ENCODE data around the gene RPL35A. TPM values are rescaled to one million over a fixed set of nuclear protein-coding genes. Genes with fewer than 3 reads are reported as not detected.

RPL35A gene
- total and polyA plus RNA-seq, 2 experiments from 2014 or later: 1,070 to 2,096 TPM

DNA sequence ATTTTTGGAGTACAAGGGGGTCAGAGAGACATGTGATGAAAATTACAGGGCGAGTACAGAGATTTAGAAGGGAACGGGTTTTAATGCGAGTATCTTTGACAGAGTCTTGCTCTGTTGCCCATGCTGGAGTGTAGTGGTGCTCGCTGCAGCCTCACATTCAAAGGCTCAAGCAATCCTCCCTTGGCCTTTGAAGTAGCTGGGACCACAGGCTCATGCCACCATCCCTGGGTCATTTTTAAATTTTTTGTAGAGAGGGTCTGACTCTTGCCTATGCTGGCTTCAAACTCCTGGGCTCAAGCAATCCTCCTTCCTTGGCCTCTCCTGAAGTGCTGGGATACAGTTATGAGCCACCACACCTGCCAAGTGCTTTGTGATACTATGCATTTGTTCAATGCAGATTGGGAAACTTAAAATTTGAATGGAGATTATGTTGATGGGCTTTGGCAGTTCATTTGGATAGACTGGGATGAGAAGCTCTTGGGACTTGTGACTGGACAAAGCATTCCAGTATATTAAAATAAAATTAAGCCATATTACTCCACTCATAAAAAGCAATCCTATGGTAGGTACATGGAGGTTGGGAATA, 6.0 kb downstream of the RPL35A start:
- Mint-ChIP-seq H3K9me3 (no peaks in the 10 kb centered on the region), H3K4me3 (no peak overlapping the region), H3K27ac (peak overlapping the region; percentile 68; the same call in 1 of the 2 replicates), H3K36me3 (ENCODE audit: low read depth) (peaks cover 61% of the 10 kb centered on the region), H3K4me1 (peaks cover 27% of the 10 kb centered on the region), H3K27me3 (ENCODE audit: insufficient read depth, low read depth, poor library complexity) (peaks cover 29% of the 10 kb centered on the region)
- TF ChIP-seq, protein P1, sequence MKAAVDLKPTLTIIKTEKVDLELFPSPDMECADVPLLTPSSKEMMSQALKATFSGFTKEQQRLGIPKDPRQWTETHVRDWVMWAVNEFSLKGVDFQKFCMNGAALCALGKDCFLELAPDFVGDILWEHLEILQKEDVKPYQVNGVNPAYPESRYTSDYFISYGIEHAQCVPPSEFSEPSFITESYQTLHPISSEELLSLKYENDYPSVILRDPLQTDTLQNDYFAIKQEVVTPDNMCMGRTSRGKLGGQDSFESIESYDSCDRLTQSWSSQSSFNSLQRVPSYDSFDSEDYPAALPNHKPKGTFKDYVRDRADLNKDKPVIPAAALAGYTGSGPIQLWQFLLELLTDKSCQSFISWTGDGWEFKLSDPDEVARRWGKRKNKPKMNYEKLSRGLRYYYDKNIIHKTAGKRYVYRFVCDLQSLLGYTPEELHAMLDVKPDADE (IDR thresholded peaks at IDR 0.05): no peak
- TF ChIP-seq STAT1 (IDR thresholded peaks at IDR 0.05; ENCODE audit: unreplicated experiment) (no peak), ZNF331 (CRISPR knock-in tag; IDR thresholded peaks at IDR 0.05; ENCODE audit: low read depth) (no peak), CREB1 (CRISPR knock-in tag; IDR thresholded peaks at IDR 0.05; ENCODE audit: low read depth) (no peak), EZH2 (IDR thresholded peaks at IDR 0.05; ENCODE audit: low read depth, unreplicated experiment) (no peak), ZNF462 (CRISPR knock-in tag; IDR thresholded peaks at IDR 0.05) (no peak), JUNB (IDR thresholded peaks at IDR 0.05; ENCODE audit: unreplicated experiment) (no peak), NANOG (IDR thresholded peaks at IDR 0.05; ENCODE audit: borderline replicate concordance) (no peak), EZH2phosphoT487 (IDR thresholded peaks at IDR 0.05; ENCODE audit: unreplicated experiment) (no peak), POLR2AphosphoS5 (IDR thresholded peaks at IDR 0.05; ENCODE audit: low read depth) (no peak), ZNF114 (CRISPR knock-in tag; IDR thresholded peaks at IDR 0.05) (no peak), REST (IDR thresholded peaks at IDR 0.05; ENCODE audit: unreplicated experiment) (no peak)
- TF ChIP-seq, protein P2, sequence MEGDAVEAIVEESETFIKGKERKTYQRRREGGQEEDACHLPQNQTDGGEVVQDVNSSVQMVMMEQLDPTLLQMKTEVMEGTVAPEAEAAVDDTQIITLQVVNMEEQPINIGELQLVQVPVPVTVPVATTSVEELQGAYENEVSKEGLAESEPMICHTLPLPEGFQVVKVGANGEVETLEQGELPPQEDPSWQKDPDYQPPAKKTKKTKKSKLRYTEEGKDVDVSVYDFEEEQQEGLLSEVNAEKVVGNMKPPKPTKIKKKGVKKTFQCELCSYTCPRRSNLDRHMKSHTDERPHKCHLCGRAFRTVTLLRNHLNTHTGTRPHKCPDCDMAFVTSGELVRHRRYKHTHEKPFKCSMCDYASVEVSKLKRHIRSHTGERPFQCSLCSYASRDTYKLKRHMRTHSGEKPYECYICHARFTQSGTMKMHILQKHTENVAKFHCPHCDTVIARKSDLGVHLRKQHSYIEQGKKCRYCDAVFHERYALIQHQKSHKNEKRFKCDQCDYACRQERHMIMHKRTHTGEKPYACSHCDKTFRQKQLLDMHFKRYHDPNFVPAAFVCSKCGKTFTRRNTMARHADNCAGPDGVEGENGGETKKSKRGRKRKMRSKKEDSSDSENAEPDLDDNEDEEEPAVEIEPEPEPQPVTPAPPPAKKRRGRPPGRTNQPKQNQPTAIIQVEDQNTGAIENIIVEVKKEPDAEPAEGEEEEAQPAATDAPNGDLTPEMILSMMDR (conservative IDR thresholded peaks at IDR 0.05; ENCODE audit: low read depth in 2 of 2): no peak
- ATAC-seq (no peak), DNase-seq (ENCODE audit: low spot score) (no peak)
- peaks cover 53% of the 10 kb centered on the region for H3K36me3 ChIP-seq (ENCODE audit: insufficient read depth)
- no peaks in the 10 kb centered on the region for H3K27me3 ChIP-seq (ENCODE audit: insufficient read depth)
- peak overlapping the region; percentile 96 for H3K27ac ChIP-seq (ENCODE audit: low read depth)
- no peaks in the 10 kb centered on the region for H3K9me2 ChIP-seq (ENCODE audit: insufficient read depth)
- no peak overlapping the region for H3K4me3 ChIP-seq
- no peak overlapping the region for H3K4me2 ChIP-seq
- no peak overlapping the region for H2AFZ ChIP-seq
- H3K79me2 ChIP-seq (replicated peaks; ENCODE audit: insufficient read depth): peaks cover 27% of the 10 kb centered on the region
- peaks cover 30% of the 10 kb centered on the region for H4K20me1 ChIP-seq (replicated peaks; ENCODE audit: insufficient read depth)
- peaks cover 64% of the 10 kb centered on the region for H3F3A ChIP-seq (replicated peaks; ENCODE audit: low read depth)
- H3K4me1 ChIP-seq (ENCODE audit: insufficient read depth): peaks cover 21% of the 10 kb centered on the region

Data from GM23338 (cell line).